Trophoblast cell (in vitro differentiated cells and primary cell): ENCODE data around the gene MACROD2.

Source experiments
- DNase-seq, 2 donors: peaks; one replicate each; pipeline ENCODE4 v3.0.0-alpha.2; 2016
- H2AFZ ChIP-seq: 2 replicates; pipeline ENCODE4 v1.6.1; 2013; ENCODE audit warnings: low read length, moderate library complexity, mild to moderate bottlenecking; ENCODE audit not compliant: insufficient read depth, poor library complexity
- H2AK5ac ChIP-seq: 2 replicates; pipeline ENCODE4 v1.6.1; 2013; ENCODE audit warnings: mild to moderate bottlenecking, low read length
- H2BK120ac ChIP-seq: 2 replicates; pipeline ENCODE4 v1.6.1; 2013; ENCODE audit warnings: low read length, mild to moderate bottlenecking, moderate library complexity; ENCODE audit not compliant: insufficient read depth, poor library complexity
- H2BK12ac ChIP-seq: 2 replicates; pipeline ENCODE4 v1.6.1; 2013; ENCODE audit warnings: mild to moderate bottlenecking, low read length, moderate library complexity
- H2BK5ac ChIP-seq: 2 replicates; pipeline ENCODE4 v1.6.1; 2013; ENCODE audit warnings: low read length, low read depth, moderate library complexity, mild to moderate bottlenecking; ENCODE audit not compliant: poor library complexity
- H3K14ac ChIP-seq: 2 replicates; pipeline ENCODE4 v1.6.1; 2013; ENCODE audit warnings: mild to moderate bottlenecking, low read length
- H3K18ac ChIP-seq: 2 replicates; pipeline ENCODE4 v1.6.1; 2013; ENCODE audit warnings: mild to moderate bottlenecking, low read length
- H3K23ac ChIP-seq: 2 replicates; pipeline ENCODE4 v1.6.1; 2013; ENCODE audit warnings: low read length
- H3K27ac ChIP-seq: 2 replicates; pipeline ENCODE4 v1.5.1; 2013; ENCODE audit warnings: low read depth, mild to moderate bottlenecking, inconsistent platforms, low read length, moderate library complexity
- H3K27me3 ChIP-seq: 2 replicates; pipeline ENCODE4 v1.6.1; 2013; ENCODE audit warnings: inconsistent platforms, mild to moderate bottlenecking, low read length, moderate library complexity; ENCODE audit not compliant: insufficient read depth
- H3K36me3 ChIP-seq, 2 experiments: 1 replicate in 1 of 2; 2 replicates in 1 of 2; pipeline ENCODE4 v1.6.1; 2013; ENCODE audit warnings: low read length in 2 of 2, mild to moderate bottlenecking in 2 of 2, moderate library complexity in 1 of 2; ENCODE audit not compliant: insufficient read depth in 2 of 2, control insufficient read depth in 1 of 2
- H3K4ac ChIP-seq: 2 replicates; pipeline ENCODE4 v1.6.1; 2013; ENCODE audit warnings: low read depth, mild to moderate bottlenecking, low read length, moderate library complexity
- H3K4me1 ChIP-seq, 2 experiments: 1 replicate in 1 of 2; 2 replicates in 1 of 2; pipeline ENCODE4 v1.6.1; 2013; ENCODE audit warnings: low read length in 2 of 2, mild to moderate bottlenecking in 2 of 2, moderate library complexity in 1 of 2; ENCODE audit not compliant: insufficient read depth in 2 of 2, control insufficient read depth in 1 of 2
- H3K4me2 ChIP-seq: 2 replicates; pipeline ENCODE4 v1.6.1; 2013; ENCODE audit warnings: inconsistent platforms, mild to moderate bottlenecking, low read length, moderate library complexity
- H3K4me3 ChIP-seq: 2 replicates; pipeline ENCODE4 v1.5.1; 2013; ENCODE audit warnings: mild to moderate bottlenecking, low read depth, low read length, inconsistent platforms
- H3K79me1 ChIP-seq: one replicate; pipeline ENCODE4 v1.6.1; 2013; ENCODE audit warnings: low read length
- H3K79me2 ChIP-seq: 2 replicates; pipeline ENCODE4 v1.6.1; 2013; ENCODE audit warnings: low read length, mild to moderate bottlenecking; ENCODE audit not compliant: control insufficient read depth, insufficient read depth, poor library complexity
- H3K9ac ChIP-seq: 2 replicates; pipeline ENCODE4 v1.6.1; 2013; ENCODE audit warnings: mild to moderate bottlenecking, low read length
- H3K9me3 ChIP-seq: 2 replicates; pipeline ENCODE4 v1.6.1; 2013; ENCODE audit warnings: low read depth, mild to moderate bottlenecking, control low read depth, inconsistent platforms, low read length; ENCODE audit not compliant: insufficient read depth
- H4K12ac ChIP-seq: 2 replicates; pipeline ENCODE4 v1.6.1; 2013; ENCODE audit warnings: low read depth, mild to moderate bottlenecking, low read length, moderate library complexity
- H4K8ac ChIP-seq: 2 replicates; pipeline ENCODE4 v1.6.1; 2013; ENCODE audit warnings: low read depth, mild to moderate bottlenecking, low read length, moderate library complexity
- H4K91ac ChIP-seq: one replicate; pipeline ENCODE4 v1.6.1; 2013; ENCODE audit warnings: low read depth, mild to moderate bottlenecking, low read length, moderate library complexity
- WGBS: extraction: QIAGEN DNeasy Blood & Tissue Kit; methylation state at CpG from one replicate; pipeline ENCODE4 v1.1.7; 2013; ENCODE audit warnings: missing lambda C conversion rate; ENCODE audit not compliant: insufficient read length, insufficient coverage; ENCODE audit errors: extremely low coverage; 5-methylcytosine and 5-hydroxymethylcytosine counted together

The MACROD2 gene

GRCh38 chr20:14918976-14919375 lies 923.7 kb downstream of the MACROD2 start:
- Histone ChIP-seq H4K91ac (no peak overlapping the region), H2BK12ac (no peak overlapping the region), H2BK5ac (no peak overlapping the region), H3K4me1 (peaks cover 7 to 12% of the 10 kb centered on the region in 2 experiments), H3K14ac (no peak overlapping the region), H4K8ac (no peak overlapping the region), H3K79me1 (peaks cover 6% of the 10 kb centered on the region), H2AFZ (no peak overlapping the region), H3K4me2 (no peak overlapping the region), H3K4ac (no peak overlapping the region), H2AK5ac (no peak overlapping the region), H3K27ac (no peak overlapping the region), H3K18ac (no peak overlapping the region), H3K9me3 (no peaks in the 10 kb centered on the region), H3K4me3 (no peak overlapping the region), H3K9ac (no peak overlapping the region), H3K79me2 (no peaks in the 10 kb centered on the region), H3K27me3 (no peaks in the 10 kb centered on the region), H4K12ac (no peak overlapping the region), H2BK120ac (no peak overlapping the region), H3K36me3 (no peaks in the 10 kb centered on the region), H3K23ac (no peak overlapping the region)
- DNase-seq: no peak
- no CpG with 5 or more reads among the region's 3 CpGs for WGBS

GRCh38 chr20:14919501-14920081 lies 924.3 kb downstream of the MACROD2 start:
- Histone ChIP-seq H3K9me3 (no peaks in the 10 kb centered on the region), H4K8ac (no peak overlapping the region), H3K27me3 (no peaks in the 10 kb centered on the region), H3K14ac (no peak overlapping the region), H2AK5ac (no peak overlapping the region), H3K36me3 (no peaks in the 10 kb centered on the region), H2BK5ac (peak overlapping the region; percentile 33), H3K4me2 (peak overlapping the region; percentile 26), H3K27ac (peak overlapping the region; percentile 74), H2BK12ac (no peak overlapping the region), H3K79me2 (no peaks in the 10 kb centered on the region), H4K12ac (no peak overlapping the region), H3K9ac (no peak overlapping the region), H4K91ac (no peak overlapping the region), H2BK120ac (no peak overlapping the region), H3K4me3 (no peak overlapping the region), H3K79me1 (peaks cover 6% of the 10 kb centered on the region), H3K4ac (no peak overlapping the region), H2AFZ (no peak overlapping the region), H3K23ac (no peak overlapping the region), H3K18ac (no peak overlapping the region), H3K4me1 (peaks cover 7 to 15% of the 10 kb centered on the region in 2 experiments)
- DNase-seq: peak; percentile 24 to 34
- WGBS: no CpG with 5 or more reads among the region's 7 CpGs

GRCh38 chr20:14921513-14921912 lies 926.2 kb downstream of the MACROD2 start:
- H3K9me3 ChIP-seq: no peaks in the 10 kb centered on the region
- no peak overlapping the region for H4K8ac ChIP-seq
- no peak overlapping the region for H2AFZ ChIP-seq
- no peak overlapping the region for H3K4me2 ChIP-seq
- peak in 1 of 2 donors; percentile 14 for DNase-seq
- no peak overlapping the region for H3K4me3 ChIP-seq
- no peak overlapping the region for H2BK120ac ChIP-seq
- H3K4me1 ChIP-seq: peaks cover 5 to 10% of the 10 kb centered on the region in 2 experiments
- H2BK5ac ChIP-seq: no peak overlapping the region
- no peak overlapping the region for H4K12ac ChIP-seq
- H4K91ac ChIP-seq: no peak overlapping the region
- H3K4ac ChIP-seq: no peak overlapping the region
- H3K18ac ChIP-seq: no peak overlapping the region
- no CpG with 5 or more reads among the region's 1 CpG for WGBS
- peaks cover 3% of the 10 kb centered on the region for H3K79me1 ChIP-seq
- H3K23ac ChIP-seq: no peak overlapping the region
- H3K9ac ChIP-seq: no peak overlapping the region
- H2BK12ac ChIP-seq: no peak overlapping the region
- H3K14ac ChIP-seq: no peak overlapping the region
- H3K27ac ChIP-seq: no peak overlapping the region
- no peaks in the 10 kb centered on the region for H3K36me3 ChIP-seq
- no peaks in the 10 kb centered on the region for H3K27me3 ChIP-seq
- H3K79me2 ChIP-seq: no peaks in the 10 kb centered on the region
- H2AK5ac ChIP-seq: no peak overlapping the region

- no peak overlapping the region for H3K4ac ChIP-seq
- H3K18ac ChIP-seq: no peak overlapping the region
- DNase-seq: no peak
- no peak overlapping the region for H4K8ac ChIP-seq
- no peak overlapping the region for H2BK12ac ChIP-seq
- no CpG with 5 or more reads among the region's 5 CpGs for WGBS
- peaks cover 3% of the 10 kb centered on the region for H3K79me1 ChIP-seq
- H3K4me3 ChIP-seq: no peak overlapping the region
- no peaks in the 10 kb centered on the region for H3K36me3 ChIP-seq
- H2BK120ac ChIP-seq: no peak overlapping the region
- H2AFZ ChIP-seq: no peak overlapping the region
- H2BK5ac ChIP-seq: no peak overlapping the region
- no peaks in the 10 kb centered on the region for H3K9me3 ChIP-seq
- peak overlapping the region; percentile 8 for H3K27ac ChIP-seq
- peaks cover 5 to 10% of the 10 kb centered on the region in 2 experiments for H3K4me1 ChIP-seq
- no peaks in the 10 kb centered on the region for H3K27me3 ChIP-seq
- H2AK5ac ChIP-seq: no peak overlapping the region
- H3K9ac ChIP-seq: no peak overlapping the region
- H4K91ac ChIP-seq: no peak overlapping the region
- H3K79me2 ChIP-seq: no peaks in the 10 kb centered on the region
- no peak overlapping the region for H3K14ac ChIP-seq
- H4K12ac ChIP-seq: no peak overlapping the region
- H3K23ac ChIP-seq: no peak overlapping the region
- H3K4me2 ChIP-seq: no peak overlapping the region
Observed at GRCh38 chr20:14922503-14923267, 927.4 kb downstream of the MACROD2 start.
